ENCODE measurements around the gene ADH7.

- TF ChIP-seq CTCF (IDR thresholded peaks at IDR 0.05; ENCODE audit: poor library complexity) (no peak), EZH2 (IDR thresholded peaks at IDR 0.05; ENCODE audit: borderline replicate concordance) (no peak)
Observed at GRCh38 chr4:99457270-99457669, 22.1 kb upstream of the ADH7 start.

Measured in hepatocyte (in vitro differentiated cells).